Measurements from ENCODE around the gene TAPT1. TPM values are rescaled to one million over a fixed set of nuclear protein-coding genes. Genes with fewer than 3 reads are reported as not detected.

TAPT1 gene
- total and polyA plus RNA-seq, 9 of the 15 experiments (the other 6 are each of a cell fraction or from before 2014, with no cell fraction given) = 1.6 to 36.7 (median 20.7) TPM

- TF ChIP-seq AFF1 (IDR thresholded peaks at IDR 0.05; ENCODE audit: low read depth in 1 of 2, partially characterized antibody in 2 of 2) (no peak), TSHZ1 (CRISPR knock-in tag; IDR thresholded peaks at IDR 0.05) (no peak), SNIP1 (IDR thresholded peaks at IDR 0.05; ENCODE audit: low read depth) (no peak), ZBTB34 (CRISPR knock-in tag; IDR thresholded peaks at IDR 0.05) (no peak), NONO (IDR thresholded peaks at IDR 0.05; ENCODE audit: low read depth in 2 of 2, low read length in 1 of 2) (peak in 1 of 2 experiments; percentile 35; a peak in 3 of 4 replicates), IRF2 (CRISPR knock-in tag; IDR thresholded peaks at IDR 0.05) (no peak), MAX (CRISPR knock-in tag; IDR thresholded peaks at IDR 0.05) (no peak), MYC (IDR thresholded peaks at IDR 0.05; ENCODE audit: low read depth, low read length) (peak; percentile 79), MYC (CRISPR knock-in tag; IDR thresholded peaks at IDR 0.05; ENCODE audit: borderline replicate concordance, low read depth) (no peak), CBX2 (IDR thresholded peaks at IDR 0.05; ENCODE audit: insufficient read depth, low read length, poor library complexity, severe bottlenecking) (no peak), NR3C1 (CRISPR knock-in tag; IDR thresholded peaks at IDR 0.05) (no peak)
- TF ChIP-seq, protein P1, sequence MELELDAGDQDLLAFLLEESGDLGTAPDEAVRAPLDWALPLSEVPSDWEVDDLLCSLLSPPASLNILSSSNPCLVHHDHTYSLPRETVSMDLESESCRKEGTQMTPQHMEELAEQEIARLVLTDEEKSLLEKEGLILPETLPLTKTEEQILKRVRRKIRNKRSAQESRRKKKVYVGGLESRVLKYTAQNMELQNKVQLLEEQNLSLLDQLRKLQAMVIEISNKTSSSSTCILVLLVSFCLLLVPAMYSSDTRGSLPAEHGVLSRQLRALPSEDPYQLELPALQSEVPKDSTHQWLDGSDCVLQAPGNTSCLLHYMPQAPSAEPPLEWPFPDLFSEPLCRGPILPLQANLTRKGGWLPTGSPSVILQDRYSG (tag; conservative IDR thresholded peaks at IDR 0.05; ENCODE audit: low read depth) = no peak
- TF ChIP-seq, protein P2, sequence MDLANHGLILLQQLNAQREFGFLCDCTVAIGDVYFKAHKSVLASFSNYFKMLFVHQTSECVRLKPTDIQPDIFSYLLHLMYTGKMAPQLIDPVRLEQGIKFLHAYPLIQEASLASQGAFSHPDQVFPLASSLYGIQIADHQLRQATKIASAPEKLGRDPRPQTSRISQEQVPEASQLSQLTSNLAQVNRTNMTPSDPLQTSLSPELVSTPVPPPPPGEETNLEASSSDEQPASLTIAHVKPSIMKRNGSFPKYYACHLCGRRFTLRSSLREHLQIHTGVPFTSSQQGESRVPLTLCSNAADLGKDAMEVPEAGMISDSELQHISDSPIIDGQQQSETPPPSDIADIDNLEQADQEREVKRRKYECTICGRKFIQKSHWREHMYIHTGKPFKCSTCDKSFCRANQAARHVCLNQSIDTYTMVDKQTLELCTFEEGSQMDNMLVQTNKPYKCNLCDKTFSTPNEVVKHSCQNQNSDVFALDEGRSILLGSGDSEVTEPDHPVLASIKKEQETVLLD (IDR thresholded peaks at IDR 0.05) = no peak
Measured at GRCh38 chr4:16225863-16226815, at the start of gene TAPT1 (continued).

Measured in K562 (cell line).